Keratinocyte (primary cell): ENCODE measurements around the gene SMIM10L2A. TPM values are rescaled to one million over a fixed set of nuclear protein-coding genes. Genes with fewer than 3 reads are reported as not detected.

Experiments used
- DNase-seq: peaks from one replicate; pipeline ENCODE4 v3.0.0-alpha.2; 2011; ENCODE audit warnings: low read depth, missing footprints, low spot score
- FAIRE-seq: peaks from 2 replicates; lab custom pipeline; 2011; peaks lifted over from hg19 to GRCh38; lab: Jason Lieb, UNC
- H2AFZ ChIP-seq: 2 replicates; pipeline ENCODE4 v1.6.0; 2012; ENCODE audit warnings: low read length, control low read depth, inconsistent platforms; ENCODE audit not compliant: control insufficient read depth
- H3K27ac ChIP-seq: 2 replicates; pipeline ENCODE4 v1.5.1; 2011; ENCODE audit warnings: low read length; ENCODE audit not compliant: control insufficient read depth, insufficient read depth
- H3K27me3 ChIP-seq: 3 replicates; pipeline ENCODE4 v1.6.0; 2011; ENCODE audit warnings: low read length; ENCODE audit not compliant: control insufficient read depth, insufficient read depth; ENCODE audit errors: extremely low read depth
- H3K36me3 ChIP-seq, 2 experiments: 2 replicates in 1 of 2; 3 replicates in 1 of 2; pipeline ENCODE4 v1.5.1; 2011; ENCODE audit warnings: low read length in 2 of 2, mild to moderate bottlenecking in 1 of 2; ENCODE audit not compliant: control insufficient read depth in 2 of 2, insufficient read depth in 2 of 2; ENCODE audit errors: extremely low read depth in 1 of 2
- H3K4me1 ChIP-seq: 3 replicates; pipeline ENCODE4 v1.5.1; 2011; ENCODE audit warnings: low read length; ENCODE audit not compliant: control insufficient read depth, insufficient read depth; ENCODE audit errors: extremely low read depth
- H3K4me2 ChIP-seq: 3 replicates; pipeline ENCODE4 v1.6.0; 2011; ENCODE audit warnings: low read depth, low read length; ENCODE audit not compliant: control insufficient read depth, insufficient read depth; ENCODE audit errors: extremely low read depth
- H3K4me3 ChIP-seq, 3 experiments: fragments of 200-600 bp in 1 of 3; sonication (generic) in 1 of 3; 2 replicates in 2 of 3; 3 replicates in 1 of 3; pipeline ENCODE4 v1.5.1; 2011 to 2016; ENCODE audit warnings: low read length in 3 of 3, mild to moderate bottlenecking in 3 of 3, control low read depth in 2 of 3, inconsistent platforms in 1 of 3, low read depth in 1 of 3, mixed read lengths in 1 of 3, mixed run types in 1 of 3, moderate library complexity in 1 of 3; ENCODE audit not compliant: control insufficient read depth in 2 of 3, insufficient read depth in 2 of 3; ENCODE audit errors: extremely low read depth in 1 of 3
- H3K79me2 ChIP-seq: 2 replicates; pipeline ENCODE4 v1.6.0; 2012; ENCODE audit warnings: low read length; ENCODE audit not compliant: control insufficient read depth, insufficient read depth
- H3K9ac ChIP-seq: 3 replicates; pipeline ENCODE4 v1.6.0; 2011; ENCODE audit warnings: low read length; ENCODE audit not compliant: control insufficient read depth, insufficient read depth; ENCODE audit errors: extremely low read depth
- H3K9me1 ChIP-seq: 3 replicates; pipeline ENCODE4 v1.6.0; 2011; ENCODE audit warnings: low read length; ENCODE audit not compliant: control insufficient read depth, insufficient read depth; ENCODE audit errors: extremely low read depth
- H3K9me3 ChIP-seq: 2 replicates; pipeline ENCODE4 v1.5.1; 2012; ENCODE audit warnings: low read depth, low read length; ENCODE audit not compliant: control insufficient read depth
- H4K20me1 ChIP-seq: 3 replicates; pipeline ENCODE4 v1.6.0; 2011; ENCODE audit warnings: low read length; ENCODE audit not compliant: control insufficient read depth, insufficient read depth; ENCODE audit errors: extremely low read depth
- EZH2 ChIP-seq: IDR thresholded peaks from one replicate; pipeline ENCODE4 v1.6.1; 2012; ENCODE audit warnings: inconsistent platforms, mild to moderate bottlenecking, low read length, moderate library complexity
- dilution Hi-C: fragments of 300-500 bp; cut with MboI; formaldehyde crosslinking; loops from one replicate; pipeline ENCODE4 v1.7.0; 2020; ENCODE audit warnings: low sequenced_read_pairs; ENCODE audit not compliant: extremely low pct_ligation_motif_present
- polyA plus RNA-seq, 5 experiments: library from polyadenylated mRNA; depleted of rRNA in 3 of 5; stranded (reverse) in 3 of 5; stranded (forward) in 1 of 5; unstranded in 1 of 5; fragments of >200 nt; gene quantifications; 1 replicate in 1 of 5; 2 replicates in 3 of 5; 3 replicates in 1 of 5; pipeline versions ENCODE4 v1.2.1 to v1.2.3, GENCODE V29; 2011 to 2012; ENCODE audit warnings: missing spikeins in 2 of 5, low read depth in 1 of 5, low replicate concordance in 1 of 5
- TF ChIP-seq, protein P1 (sequence below), 3 experiments: IDR thresholded peaks in 1 of 3; conservative IDR thresholded peaks in 1 of 3; optimal IDR thresholded peaks in 1 of 3; 2 replicates in 2 of 3; 3 replicates in 1 of 3; pipeline versions ENCODE3 to v1.5.1; 2011; ENCODE audit warnings: low read length in 3 of 3, mild to moderate bottlenecking in 3 of 3, moderate library complexity in 2 of 3, control low read depth in 1 of 3, inconsistent platforms in 1 of 3; ENCODE audit not compliant: insufficient read depth in 2 of 3; ENCODE audit errors: extremely low read depth in 1 of 3

SMIM10L2A gene
- polyA plus RNA-seq, 1 donor (not counting 4 experiments of a cell fraction or from before 2014, with no cell fraction given), result 0.49 TPM

DNA sequence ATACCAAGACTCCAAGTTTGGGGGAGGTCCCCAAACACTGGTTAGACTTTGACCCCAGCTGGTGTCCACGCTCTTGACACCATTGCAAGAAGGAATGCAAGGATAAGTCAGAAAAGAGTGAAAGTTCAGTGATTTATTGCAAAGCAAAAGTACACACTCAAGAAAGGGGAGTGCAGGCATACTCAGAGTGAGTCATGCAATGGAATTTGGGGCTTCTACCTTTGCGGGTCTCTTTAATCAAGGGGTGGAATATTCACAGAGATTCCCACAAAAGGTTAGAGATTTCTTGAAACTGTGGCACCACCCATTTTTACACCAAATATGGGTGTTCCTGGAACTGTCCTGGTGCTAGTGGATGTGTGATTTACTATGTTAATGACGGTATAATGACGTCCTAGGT lies 5.2 kb upstream of the SMIM10L2A start:
- H4K20me1 ChIP-seq, result no peaks in the 10 kb centered on the region
- H3K27ac ChIP-seq, result no peak overlapping the region
- H3K79me2 ChIP-seq, result no peaks in the 10 kb centered on the region
- no peaks in the 10 kb centered on the region for H3K36me3 ChIP-seq
- H3K4me1 ChIP-seq, result no peaks in the 10 kb centered on the region
- TF ChIP-seq EZH2, result no peak
- TF ChIP-seq, protein P1, sequence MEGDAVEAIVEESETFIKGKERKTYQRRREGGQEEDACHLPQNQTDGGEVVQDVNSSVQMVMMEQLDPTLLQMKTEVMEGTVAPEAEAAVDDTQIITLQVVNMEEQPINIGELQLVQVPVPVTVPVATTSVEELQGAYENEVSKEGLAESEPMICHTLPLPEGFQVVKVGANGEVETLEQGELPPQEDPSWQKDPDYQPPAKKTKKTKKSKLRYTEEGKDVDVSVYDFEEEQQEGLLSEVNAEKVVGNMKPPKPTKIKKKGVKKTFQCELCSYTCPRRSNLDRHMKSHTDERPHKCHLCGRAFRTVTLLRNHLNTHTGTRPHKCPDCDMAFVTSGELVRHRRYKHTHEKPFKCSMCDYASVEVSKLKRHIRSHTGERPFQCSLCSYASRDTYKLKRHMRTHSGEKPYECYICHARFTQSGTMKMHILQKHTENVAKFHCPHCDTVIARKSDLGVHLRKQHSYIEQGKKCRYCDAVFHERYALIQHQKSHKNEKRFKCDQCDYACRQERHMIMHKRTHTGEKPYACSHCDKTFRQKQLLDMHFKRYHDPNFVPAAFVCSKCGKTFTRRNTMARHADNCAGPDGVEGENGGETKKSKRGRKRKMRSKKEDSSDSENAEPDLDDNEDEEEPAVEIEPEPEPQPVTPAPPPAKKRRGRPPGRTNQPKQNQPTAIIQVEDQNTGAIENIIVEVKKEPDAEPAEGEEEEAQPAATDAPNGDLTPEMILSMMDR (optimal IDR thresholded peaks at IDR 0.05 in 1 of 3, IDR thresholded peaks at IDR 0.05 in 1 of 3, conservative IDR thresholded peaks at IDR 0.05 in 1 of 3; ENCODE audit: extremely low read depth in 1 of 3, insufficient read depth in 2 of 3, low read length in 3 of 3), result no peak
- DNase-seq (no peak), FAIRE-seq (no peak)
- dilution Hi-C loops, result no loop called here
- H3K27me3 ChIP-seq, result no peaks in the 10 kb centered on the region
- H3K9me1 ChIP-seq, result no peaks in the 10 kb centered on the region
- no peak overlapping the region for H3K4me3 ChIP-seq
- no peak overlapping the region for H2AFZ ChIP-seq
- H3K4me2 ChIP-seq, result no peak overlapping the region
- no peak overlapping the region for H3K9ac ChIP-seq
- no peaks in the 10 kb centered on the region for H3K9me3 ChIP-seq

DNA sequence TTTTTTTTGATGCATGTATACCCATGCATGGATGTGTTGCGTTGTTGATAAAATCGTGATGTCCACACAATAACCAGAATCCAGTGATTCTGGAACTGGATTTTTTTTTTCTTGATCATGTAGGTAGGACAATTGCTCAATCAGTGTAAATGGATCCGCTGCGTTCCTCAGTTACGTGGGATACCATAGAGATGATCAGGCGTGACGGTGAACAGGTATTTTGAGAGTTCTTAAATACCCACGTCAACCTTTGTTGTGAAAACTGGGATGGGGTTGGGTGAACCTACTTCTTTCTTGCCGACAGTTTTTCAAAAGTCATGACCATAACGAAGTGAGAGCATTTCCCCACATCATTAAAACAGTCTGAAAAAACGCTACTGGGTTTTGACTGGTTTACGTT lies 913 bp upstream of the SMIM10L2A start:
- no peaks in the 10 kb centered on the region for H3K9me1 ChIP-seq
- no peak overlapping the region for H3K9ac ChIP-seq
- no peaks in the 10 kb centered on the region for H3K27me3 ChIP-seq
- DNase-seq (no peak), FAIRE-seq (no peak)
- H3K4me2 ChIP-seq, result no peak overlapping the region
- H3K4me3 ChIP-seq, result no peak overlapping the region
- dilution Hi-C loops, result no loop called here
- H3K4me1 ChIP-seq, result no peaks in the 10 kb centered on the region
- H2AFZ ChIP-seq, result no peak overlapping the region
- no peaks in the 10 kb centered on the region for H3K36me3 ChIP-seq
- no peak for TF ChIP-seq EZH2
- TF ChIP-seq, protein P1 (optimal IDR thresholded peaks at IDR 0.05 in 1 of 3, IDR thresholded peaks at IDR 0.05 in 1 of 3, conservative IDR thresholded peaks at IDR 0.05 in 1 of 3; ENCODE audit: extremely low read depth in 1 of 3, insufficient read depth in 2 of 3, low read length in 3 of 3), result no peak
- no peak overlapping the region for H3K27ac ChIP-seq
- no peaks in the 10 kb centered on the region for H3K9me3 ChIP-seq
- no peaks in the 10 kb centered on the region for H3K79me2 ChIP-seq
- no peaks in the 10 kb centered on the region for H4K20me1 ChIP-seq
